HG03025 (cell line): ENCODE results near the gene TTC9.

ENCODE experiments used
- ATAC-seq: cut with Tn5 transposase; IDR thresholded peaks from one replicate; pipeline ENCODE4 v1.9.1; 2021; ENCODE audit warnings: mild to moderate bottlenecking, moderate library complexity; ENCODE audit not compliant: unreplicated experiment, low FRiP score

TTC9 gene

DNA sequence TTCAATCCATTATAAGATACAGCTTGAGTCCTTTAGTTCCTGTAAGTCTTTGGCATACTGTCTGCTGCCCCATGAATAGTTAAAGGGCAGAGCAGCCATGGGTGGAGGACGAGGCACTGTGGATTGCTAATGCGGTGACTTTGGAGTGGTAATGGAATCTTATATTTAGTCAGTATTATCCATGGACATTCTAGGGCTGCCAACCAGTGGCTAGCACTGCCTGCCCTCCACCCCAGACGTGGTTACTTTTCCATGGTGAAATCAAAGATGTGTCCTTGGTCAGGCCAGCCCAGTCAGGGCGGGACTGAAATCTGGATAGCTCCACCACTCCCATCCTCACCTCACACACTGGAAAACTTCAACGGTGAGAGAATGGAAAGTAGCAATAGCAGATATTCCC is 2.3 kb downstream of the TTC9 start:
- ATAC-seq = no peak

DNA sequence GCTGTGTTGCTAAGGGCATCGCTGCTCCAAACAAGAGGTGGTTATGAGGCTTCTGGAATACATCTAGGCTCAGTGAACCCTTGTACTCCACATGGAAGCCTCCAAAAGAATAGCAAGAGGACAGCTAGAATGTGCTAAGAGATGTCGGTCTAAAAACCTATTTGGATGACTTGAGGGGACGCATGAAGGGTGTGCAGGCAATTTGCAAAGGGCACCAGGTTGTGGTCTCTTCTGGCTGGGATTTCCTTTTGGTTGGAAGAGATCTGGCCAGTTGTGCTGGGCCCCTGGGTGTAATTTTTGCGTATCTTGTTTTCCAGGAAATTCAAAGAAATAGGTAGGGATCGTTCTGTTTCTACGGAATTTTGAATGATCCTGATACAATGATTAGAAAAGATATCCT is 4.2 kb downstream of the TTC9 start:
- ATAC-seq = no peak

- ATAC-seq = no peak
Observed at GRCh38 chr14:70646705-70647104, 5.0 kb downstream of the TTC9 start.

DNA sequence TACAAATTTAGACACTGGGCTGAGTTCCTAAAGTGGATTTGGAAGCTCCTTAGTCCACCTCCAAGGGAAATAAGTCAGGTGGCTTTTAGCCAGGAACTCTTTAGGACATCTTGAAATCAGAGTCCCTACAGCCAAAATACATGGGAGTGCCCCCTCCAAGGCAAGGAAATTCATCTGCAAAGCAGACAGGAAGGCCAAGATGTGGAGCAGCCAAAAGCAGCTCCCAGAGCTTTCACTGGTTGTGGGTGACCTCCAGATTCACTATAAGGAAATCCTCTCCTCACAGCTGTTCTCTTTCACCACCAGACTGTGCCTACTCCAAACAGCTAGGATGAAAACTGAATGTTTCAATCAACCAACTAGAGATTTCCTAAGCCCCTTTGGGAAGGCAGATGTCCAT is 6.6 kb downstream of the TTC9 start:
- no peak for ATAC-seq

DNA sequence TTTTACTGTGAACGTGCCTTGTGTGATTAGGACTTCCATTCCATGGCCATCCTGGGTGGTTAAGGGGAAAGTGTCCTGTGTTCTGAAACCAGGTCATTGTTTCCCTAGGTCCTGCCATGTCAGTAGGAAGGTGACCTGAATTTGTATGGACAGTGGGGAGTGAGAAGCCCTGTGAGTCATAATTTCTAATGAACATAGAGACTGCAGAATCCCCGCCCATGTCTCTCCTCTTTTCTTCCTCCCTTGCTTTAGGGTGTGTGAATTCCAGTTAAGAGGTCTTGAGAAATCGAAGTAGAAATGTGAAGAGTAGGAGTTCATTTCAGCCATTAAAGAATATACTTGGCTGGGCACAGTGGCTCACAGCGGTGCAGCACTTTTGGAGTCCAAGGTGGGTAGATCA is 8.1 kb downstream of the TTC9 start:
- ATAC-seq = no peak

GRCh38 chr14:70651522-70651921 is 9.8 kb downstream of the TTC9 start:
- no peak for ATAC-seq

DNA sequence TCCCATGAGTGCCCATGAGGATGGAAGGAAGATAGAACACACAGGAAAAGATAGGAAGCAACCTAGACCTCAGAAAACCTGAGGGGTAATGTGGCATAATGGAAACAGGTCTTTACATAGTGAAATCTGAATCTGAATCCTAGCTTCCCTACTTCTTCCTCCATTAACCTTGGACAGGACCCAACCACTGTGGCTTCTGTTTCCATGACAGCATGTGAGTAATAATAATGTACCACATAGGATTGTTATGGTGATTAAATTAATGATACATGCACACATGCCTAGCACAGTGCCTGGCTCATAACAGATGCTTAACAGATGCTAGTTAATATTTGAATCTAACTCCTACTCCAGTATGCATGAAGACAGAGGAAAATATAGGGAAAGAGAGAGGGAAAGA is 11.2 kb downstream of the TTC9 start:
- ATAC-seq = no peak

GRCh38 chr14:70653662-70654061 is 11.9 kb downstream of the TTC9 start:
- no peak for ATAC-seq

DNA sequence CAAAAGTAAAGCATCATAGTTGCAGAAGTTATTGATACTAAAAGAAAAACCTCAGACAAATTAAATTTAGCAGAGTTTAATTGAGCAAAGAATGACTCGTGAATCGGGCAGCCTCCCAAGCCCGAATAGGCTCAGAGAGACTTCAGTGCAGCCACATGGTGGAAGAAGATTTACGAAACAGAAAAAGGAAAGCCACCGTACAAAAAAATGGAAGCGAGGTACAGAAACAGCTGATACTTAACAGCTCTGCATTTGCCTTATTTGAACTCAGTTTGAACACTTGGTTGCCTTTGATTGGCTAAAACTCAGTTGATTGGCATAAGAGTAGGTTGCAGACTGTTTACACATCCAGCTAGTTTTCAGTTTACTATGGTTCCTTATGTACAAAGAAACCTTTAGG is 12.9 kb downstream of the TTC9 start:
- ATAC-seq = peak; percentile 50

GRCh38 chr14:70655110-70655826 is 13.6 kb downstream of the TTC9 start:
- peak; percentile 69 for ATAC-seq

DNA sequence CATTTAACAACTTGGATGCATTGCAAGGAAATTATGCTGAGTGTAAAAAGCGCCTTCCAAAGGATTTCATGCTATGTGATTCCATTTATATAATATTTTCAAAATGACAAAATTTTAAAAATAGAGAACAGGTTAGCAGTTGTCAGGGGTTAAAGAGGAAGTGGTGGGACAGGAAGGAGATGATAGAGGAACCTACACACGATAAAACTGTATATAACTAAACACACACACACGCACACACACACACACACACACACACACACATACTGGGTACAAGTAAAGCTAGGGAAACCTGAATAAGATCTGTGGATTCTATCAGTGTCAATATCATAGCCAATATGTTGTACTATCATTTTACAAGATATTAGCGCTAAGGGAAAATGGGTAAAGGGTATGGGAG is 17.2 kb downstream of the TTC9 start:
- ATAC-seq = no peak

DNA sequence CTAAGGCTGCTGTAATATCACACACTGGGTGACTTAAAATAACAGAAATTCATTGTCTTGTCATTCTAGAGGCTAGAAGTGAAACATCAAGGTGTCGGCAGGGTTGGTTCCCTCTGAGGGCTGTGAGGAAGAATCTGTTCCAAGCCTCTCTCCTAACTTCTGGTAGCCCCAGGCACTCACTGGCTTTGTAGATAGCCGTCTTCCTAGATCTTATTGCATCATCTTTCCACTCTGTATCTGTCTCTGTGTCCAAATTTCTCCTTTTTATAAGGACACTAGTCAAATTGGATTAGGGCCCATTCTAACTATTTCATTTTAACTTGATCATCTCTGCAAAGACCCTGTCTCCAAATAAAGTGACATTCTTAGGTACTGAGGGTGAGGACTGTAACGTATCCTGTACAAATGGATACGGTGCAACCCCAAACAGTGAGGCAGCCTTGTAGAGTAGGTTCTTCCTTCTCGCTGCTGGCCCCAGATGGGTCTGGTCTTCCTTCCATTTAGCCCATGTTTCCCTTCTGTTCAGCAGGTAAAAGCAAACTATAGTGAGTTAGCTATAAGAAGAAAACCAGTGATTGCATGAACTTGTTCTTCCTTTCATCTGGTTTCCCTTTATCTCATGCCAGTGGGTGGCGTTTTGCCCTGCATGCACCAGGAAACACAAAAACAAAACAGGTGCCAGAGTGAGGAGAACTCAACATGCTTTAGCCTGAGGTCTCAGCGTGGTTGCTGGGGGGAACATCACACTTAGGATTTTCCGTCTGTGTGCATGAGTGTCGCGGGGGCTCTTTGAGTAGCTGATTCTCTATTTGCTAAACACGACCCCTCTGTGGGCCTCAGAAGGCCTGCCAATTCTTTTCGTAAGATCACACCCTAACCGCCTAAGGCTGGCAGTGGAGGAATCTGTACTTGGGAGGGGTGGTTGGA is 19.5 kb downstream of the TTC9 start:
- no peak for ATAC-seq

GRCh38 chr14:70662080-70662479 is 20.4 kb downstream of the TTC9 start:
- no peak for ATAC-seq

DNA sequence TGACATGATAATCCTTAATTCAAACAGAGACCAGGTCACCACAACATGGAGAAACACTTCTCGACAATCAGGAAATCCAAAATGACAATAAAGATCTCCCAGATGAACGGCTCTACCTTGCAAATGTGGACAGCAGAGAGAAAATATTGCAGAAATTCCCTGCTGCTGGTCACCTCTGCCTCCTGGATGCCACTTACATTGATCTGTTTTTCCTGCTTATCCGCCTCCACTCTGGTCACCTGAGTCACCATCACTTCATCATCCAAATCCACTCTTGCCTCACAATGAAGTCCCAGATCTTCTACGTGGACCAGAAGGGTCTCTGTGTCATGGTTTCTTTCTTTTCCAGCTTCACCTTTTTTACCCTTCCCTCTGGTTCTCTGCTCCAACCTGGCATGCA is 21.1 kb downstream of the TTC9 start:
- no peak for ATAC-seq

- ATAC-seq = no peak
Observed at GRCh38 chr14:70663707-70664179, 22.0 kb downstream of the TTC9 start.

GRCh38 chr14:70664698-70665447 is 23.2 kb downstream of the TTC9 start:
- peak; percentile 15 for ATAC-seq

DNA sequence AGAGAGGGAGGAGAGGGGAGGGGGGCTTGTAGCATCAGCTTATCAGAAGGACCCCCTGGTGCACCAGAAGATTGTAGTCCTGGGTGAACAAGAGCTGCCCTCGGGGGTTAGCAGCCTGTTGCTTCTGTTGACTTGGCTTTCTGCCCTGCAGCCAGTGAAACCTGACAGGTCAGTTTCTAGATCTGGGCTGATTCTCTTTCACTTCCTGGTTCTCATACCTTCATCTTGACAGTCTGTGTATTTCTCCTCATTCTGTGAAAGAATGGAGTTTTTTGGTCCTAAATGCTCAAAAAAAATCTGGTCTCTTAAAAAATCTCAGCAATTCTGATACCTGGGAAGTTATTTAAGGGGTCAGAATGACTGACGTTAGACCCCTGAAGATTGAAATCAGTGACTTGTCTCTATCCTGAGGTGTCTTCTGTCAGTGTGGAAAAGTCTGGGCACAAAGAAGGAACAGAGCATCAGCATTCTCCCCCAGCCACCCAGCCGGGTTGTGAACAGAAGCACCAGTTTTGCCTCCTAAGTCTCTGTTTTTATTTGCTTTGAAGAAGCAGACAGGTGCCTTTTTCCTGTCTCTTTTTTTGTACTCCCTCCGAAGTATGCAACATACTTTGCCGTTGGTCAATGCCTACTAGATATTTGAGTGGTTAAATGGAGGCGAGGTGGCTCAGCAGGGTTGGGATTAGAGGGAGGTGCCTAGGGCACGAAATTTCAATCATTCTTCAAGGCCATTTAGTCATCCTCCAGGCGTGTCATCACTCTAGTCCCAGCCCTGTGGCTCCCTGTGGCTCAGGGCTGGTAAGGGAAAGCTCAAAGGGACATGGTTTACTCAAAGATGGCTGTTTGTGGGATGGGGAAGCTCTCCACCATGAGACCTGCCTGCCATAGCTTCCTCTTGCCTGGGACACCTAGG is 24.0 kb downstream of the TTC9 start:
- ATAC-seq = peak; percentile 43

- ATAC-seq = no peak
Observed at GRCh38 chr14:70666361-70666686, 24.6 kb downstream of the TTC9 start.

GRCh38 chr14:70670992-70671651 is 29.4 kb downstream of the TTC9 start:
- ATAC-seq = no peak
